Chondrocyte (in vitro differentiated cells): ENCODE data around the gene PPP1R12A. TPM values are rescaled to one million over a fixed set of nuclear protein-coding genes. Genes with fewer than 3 reads are reported as not detected.

Experiments used
- DNase-seq: peaks from one replicate; pipeline ENCODE4 v3.0.0; 2021; ENCODE audit warnings: mixed read lengths, low spot score
- H3K27ac Mint-ChIP-seq: one replicate; pipeline ENCODE4 v1.8.0; 2021; ENCODE audit warnings: mild to moderate bottlenecking, moderate library complexity, mixed read lengths; ENCODE audit not compliant: unreplicated experiment
- H3K27me3 Mint-ChIP-seq: 2 replicates; pipeline ENCODE4 v1.8.0; 2021; ENCODE audit warnings: low read depth, mixed read lengths
- H3K36me3 Mint-ChIP-seq: 2 replicates; pipeline ENCODE4 v1.8.0; 2021; ENCODE audit warnings: low read depth, mixed read lengths
- H3K4me1 Mint-ChIP-seq: 2 replicates; pipeline ENCODE4 v1.8.0; 2021; ENCODE audit warnings: low read depth, mild to moderate bottlenecking, mixed read lengths
- H3K4me3 Mint-ChIP-seq: one replicate; pipeline ENCODE4 v1.8.0; 2021; ENCODE audit warnings: mild to moderate bottlenecking, moderate library complexity, mixed read lengths; ENCODE audit not compliant: unreplicated experiment
- H3K9me3 Mint-ChIP-seq: 2 replicates; pipeline ENCODE4 v1.8.0; 2021; ENCODE audit warnings: low read depth, mixed read lengths
- CTCF ChIP-seq: fragments of 200-600 bp; sonication (generic); IDR thresholded peaks from 2 replicates; pipeline ENCODE4 v1.5.0; 2021; ENCODE audit warnings: antibody characterized with exemption, mild to moderate bottlenecking, moderate library complexity
- total RNA-seq: library from RNA; stranded (reverse); gene quantifications from 3 replicates; pipeline ENCODE4 v1.2.1, GENCODE V29; 2021

PPP1R12A gene
- total RNA-seq, 1 donor from 2014 or later: 139 TPM

GRCh38 chr12:79975143-79975542 lies 40.2 kb upstream of the PPP1R12A start:
- no peak for DNase-seq
- no peaks in the 10 kb centered on the region for H3K36me3 Mint-ChIP-seq
- peaks cover 6% of the 10 kb centered on the region for H3K4me1 Mint-ChIP-seq
- H3K27me3 Mint-ChIP-seq: no peaks in the 10 kb centered on the region
- H3K27ac Mint-ChIP-seq: no peak overlapping the region
- H3K4me3 Mint-ChIP-seq: no peak overlapping the region
- no peaks in the 10 kb centered on the region for H3K9me3 Mint-ChIP-seq
- TF ChIP-seq CTCF: no peak

- H3K27ac Mint-ChIP-seq: no peak overlapping the region
- H3K27me3 Mint-ChIP-seq: no peaks in the 10 kb centered on the region
- peaks cover 6% of the 10 kb centered on the region for H3K4me1 Mint-ChIP-seq
- H3K4me3 Mint-ChIP-seq: no peak overlapping the region
- H3K9me3 Mint-ChIP-seq: no peaks in the 10 kb centered on the region
- TF ChIP-seq CTCF: no peak
- no peak for DNase-seq
- no peaks in the 10 kb centered on the region for H3K36me3 Mint-ChIP-seq
Measured at GRCh38 chr12:79973801-79974200, 38.9 kb upstream of the PPP1R12A start.

GRCh38 chr12:79964100-79964627 lies 29.3 kb upstream of the PPP1R12A start:
- no peak for TF ChIP-seq CTCF
- H3K9me3 Mint-ChIP-seq: no peaks in the 10 kb centered on the region
- no peaks in the 10 kb centered on the region for H3K36me3 Mint-ChIP-seq
- H3K4me1 Mint-ChIP-seq: peaks cover 8% of the 10 kb centered on the region
- no peak for DNase-seq
- no peak overlapping the region for H3K27ac Mint-ChIP-seq
- H3K4me3 Mint-ChIP-seq: no peak overlapping the region
- H3K27me3 Mint-ChIP-seq: no peaks in the 10 kb centered on the region

- H3K36me3 Mint-ChIP-seq: no peaks in the 10 kb centered on the region
- DNase-seq: no peak
- H3K27ac Mint-ChIP-seq: no peak overlapping the region
- peaks cover 9% of the 10 kb centered on the region for H3K4me1 Mint-ChIP-seq
- H3K27me3 Mint-ChIP-seq: no peaks in the 10 kb centered on the region
- H3K9me3 Mint-ChIP-seq: no peaks in the 10 kb centered on the region
- TF ChIP-seq CTCF: no peak
- no peak overlapping the region for H3K4me3 Mint-ChIP-seq
Measured at GRCh38 chr12:79961411-79961810, 26.5 kb upstream of the PPP1R12A start.

- H3K27me3 Mint-ChIP-seq: no peaks in the 10 kb centered on the region
- H3K4me3 Mint-ChIP-seq: no peak overlapping the region
- DNase-seq: no peak
- no peak overlapping the region for H3K27ac Mint-ChIP-seq
- TF ChIP-seq CTCF: no peak
- peaks cover 4% of the 10 kb centered on the region for H3K36me3 Mint-ChIP-seq
- H3K4me1 Mint-ChIP-seq: peaks cover 9% of the 10 kb centered on the region
- H3K9me3 Mint-ChIP-seq: peaks cover 10% of the 10 kb centered on the region
Measured at GRCh38 chr12:79959484-79959883, 24.6 kb upstream of the PPP1R12A start.
